ENCODE measurements around the gene RPL4. TPM values are rescaled to one million over a fixed set of nuclear protein-coding genes. Genes with fewer than 3 reads are reported as not detected.

Gene RPL4
- polyA plus RNA-seq, 1 experiment, result 5,001 TPM

DNA sequence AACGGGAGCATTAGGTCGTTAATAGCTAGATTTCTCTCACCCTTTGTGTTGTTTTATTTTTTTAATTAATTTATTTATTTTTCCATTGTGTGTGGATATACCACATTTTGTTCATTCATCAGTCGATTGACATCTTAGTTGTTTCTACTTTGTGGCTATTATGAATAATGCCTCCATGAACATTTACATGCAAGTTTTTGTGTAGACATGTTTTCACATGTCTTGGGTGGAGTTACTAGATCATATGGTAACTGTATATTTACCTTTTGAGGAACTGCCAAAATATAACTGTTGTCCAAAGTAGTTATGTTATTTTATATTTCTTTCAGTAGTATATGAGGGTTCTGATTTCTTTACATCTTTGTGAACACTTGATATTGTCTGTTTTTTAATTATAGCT lies 19.3 kb upstream of the RPL4 start:
- no peak for DNase-seq (ENCODE audit: low read depth, low spot score)
- TF ChIP-seq, protein P1, sequence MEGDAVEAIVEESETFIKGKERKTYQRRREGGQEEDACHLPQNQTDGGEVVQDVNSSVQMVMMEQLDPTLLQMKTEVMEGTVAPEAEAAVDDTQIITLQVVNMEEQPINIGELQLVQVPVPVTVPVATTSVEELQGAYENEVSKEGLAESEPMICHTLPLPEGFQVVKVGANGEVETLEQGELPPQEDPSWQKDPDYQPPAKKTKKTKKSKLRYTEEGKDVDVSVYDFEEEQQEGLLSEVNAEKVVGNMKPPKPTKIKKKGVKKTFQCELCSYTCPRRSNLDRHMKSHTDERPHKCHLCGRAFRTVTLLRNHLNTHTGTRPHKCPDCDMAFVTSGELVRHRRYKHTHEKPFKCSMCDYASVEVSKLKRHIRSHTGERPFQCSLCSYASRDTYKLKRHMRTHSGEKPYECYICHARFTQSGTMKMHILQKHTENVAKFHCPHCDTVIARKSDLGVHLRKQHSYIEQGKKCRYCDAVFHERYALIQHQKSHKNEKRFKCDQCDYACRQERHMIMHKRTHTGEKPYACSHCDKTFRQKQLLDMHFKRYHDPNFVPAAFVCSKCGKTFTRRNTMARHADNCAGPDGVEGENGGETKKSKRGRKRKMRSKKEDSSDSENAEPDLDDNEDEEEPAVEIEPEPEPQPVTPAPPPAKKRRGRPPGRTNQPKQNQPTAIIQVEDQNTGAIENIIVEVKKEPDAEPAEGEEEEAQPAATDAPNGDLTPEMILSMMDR (IDR thresholded peaks at IDR 0.05; ENCODE audit: low read depth, low read length), result no peak
- Histone ChIP-seq H3K27ac (ENCODE audit: low read depth, low read length) (no peak overlapping the region), H3K4me3 (ENCODE audit: low read depth, low read length) (no peak overlapping the region), H3K9me3 (ENCODE audit: control insufficient read depth, insufficient read depth, low read length) (no peaks in the 10 kb centered on the region), H3K27me3 (ENCODE audit: control insufficient read depth, insufficient read depth, low read length) (no peaks in the 10 kb centered on the region)
- POLR2A ChIA-PET, result no interaction called here
- CTCF ChIA-PET, result interaction anchor here (0.7 to 1.0 kb wide), 2 partner anchors 17 to 26 kb away, joined by 3 to 4 read pairs; partner anchors contain the start of gene SNAPC5

DNA sequence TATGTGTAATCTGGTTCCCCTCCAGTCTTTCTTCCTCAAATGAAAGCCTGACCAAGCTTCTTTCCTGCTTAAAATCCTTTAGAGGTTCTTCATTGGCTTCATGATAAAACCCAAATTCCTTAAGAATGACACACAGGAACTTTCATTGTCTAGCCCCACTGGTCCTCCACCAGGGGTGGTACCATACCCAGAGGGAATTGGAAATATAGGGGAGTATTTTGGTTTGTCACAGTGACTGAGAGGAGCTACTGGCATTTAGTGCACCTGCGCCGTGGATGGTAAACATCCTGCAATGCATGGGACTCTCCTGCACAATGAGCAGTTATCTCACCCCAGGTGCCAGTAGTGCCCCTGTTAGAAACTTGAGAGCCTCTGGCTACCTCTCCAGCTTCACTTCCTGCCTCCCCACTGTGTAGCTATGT lies 11.3 kb upstream of the RPL4 start:
- ChIA-PET CTCF (interaction anchor here (0.9 kb wide), 1 partner anchor 18 kb away, joined by 3 read pairs; no protein-coding TSS in a partner anchor), POLR2A (no interaction called here)
- TF ChIP-seq, protein P1 (IDR thresholded peaks at IDR 0.05; ENCODE audit: low read depth, low read length), result no peak
- no peak overlapping the region for H3K4me3 ChIP-seq (ENCODE audit: low read depth, low read length)
- DNase-seq (ENCODE audit: low read depth, low spot score), result no peak
- no peaks in the 10 kb centered on the region for H3K9me3 ChIP-seq (ENCODE audit: control insufficient read depth, insufficient read depth, low read length)
- H3K27ac ChIP-seq (ENCODE audit: low read depth, low read length), result no peak overlapping the region
- no peaks in the 10 kb centered on the region for H3K27me3 ChIP-seq (ENCODE audit: control insufficient read depth, insufficient read depth, low read length)

DNA sequence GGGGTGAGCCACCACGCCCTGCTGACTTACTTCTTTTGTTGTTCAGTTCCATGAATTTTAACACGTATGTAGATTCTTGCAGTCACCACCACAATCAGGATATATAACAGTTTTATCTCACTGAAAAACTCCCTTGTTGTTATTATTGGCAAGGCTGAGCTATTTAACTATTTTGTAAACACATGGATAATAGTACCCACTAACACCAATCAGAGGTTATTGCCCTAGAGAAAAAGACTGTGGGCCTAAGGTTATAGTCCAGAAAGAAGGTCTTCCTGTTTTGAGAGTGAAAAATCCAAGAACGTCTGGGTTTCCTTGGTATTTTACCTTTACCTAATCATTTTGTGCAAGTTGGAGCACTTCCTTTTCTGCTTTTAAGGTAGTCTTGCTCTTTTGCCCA lies 9.9 kb upstream of the RPL4 start:
- ChIA-PET POLR2A (no interaction called here), CTCF (no interaction called here)
- no peak for DNase-seq (ENCODE audit: low read depth, low spot score)
- H3K27me3 ChIP-seq (ENCODE audit: control insufficient read depth, insufficient read depth, low read length), result no peaks in the 10 kb centered on the region
- TF ChIP-seq, protein P1 (IDR thresholded peaks at IDR 0.05; ENCODE audit: low read depth, low read length), result no peak
- no peak overlapping the region for H3K27ac ChIP-seq (ENCODE audit: low read depth, low read length)
- no peak overlapping the region for H3K4me3 ChIP-seq (ENCODE audit: low read depth, low read length)
- no peaks in the 10 kb centered on the region for H3K9me3 ChIP-seq (ENCODE audit: control insufficient read depth, insufficient read depth, low read length)

DNA sequence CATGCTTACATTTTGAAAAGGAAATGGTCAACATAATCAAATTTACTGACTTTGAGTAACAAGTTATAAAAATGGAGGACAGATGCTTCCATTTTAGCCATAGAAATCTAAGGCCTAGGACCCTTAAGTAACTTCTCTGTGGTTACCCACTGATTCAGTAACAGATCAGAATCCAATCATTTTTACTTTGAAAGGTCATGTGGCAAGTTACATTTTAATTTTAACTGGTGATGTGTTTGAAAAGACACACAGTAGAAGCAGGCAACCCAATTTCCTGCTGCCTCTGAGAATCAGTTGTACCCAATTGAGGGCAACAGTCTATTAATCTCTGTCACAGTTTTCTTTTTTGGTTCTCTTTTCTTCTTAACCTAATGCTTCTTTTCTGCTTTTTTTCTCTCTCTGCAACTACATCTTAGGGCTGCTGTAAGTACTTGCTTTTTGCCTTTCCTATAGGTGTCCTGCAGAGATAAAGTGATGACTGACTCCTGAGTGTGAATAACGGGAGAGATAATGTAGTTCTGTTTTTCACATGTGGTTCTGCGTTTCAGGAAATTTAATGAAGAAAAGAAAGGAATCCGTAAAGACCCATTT lies 3.7 kb upstream of the RPL4 start:
- ChIA-PET POLR2A (no interaction called here), CTCF (no interaction called here)
- TF ChIP-seq, protein P1 (IDR thresholded peaks at IDR 0.05; ENCODE audit: low read depth, low read length), result no peak
- H3K27me3 ChIP-seq (ENCODE audit: control insufficient read depth, insufficient read depth, low read length), result no peaks in the 10 kb centered on the region
- no peak for DNase-seq (ENCODE audit: low read depth, low spot score)
- no peaks in the 10 kb centered on the region for H3K9me3 ChIP-seq (ENCODE audit: control insufficient read depth, insufficient read depth, low read length)
- H3K4me3 ChIP-seq (ENCODE audit: low read depth, low read length), result no peak overlapping the region
- no peak overlapping the region for H3K27ac ChIP-seq (ENCODE audit: low read depth, low read length)

DNA sequence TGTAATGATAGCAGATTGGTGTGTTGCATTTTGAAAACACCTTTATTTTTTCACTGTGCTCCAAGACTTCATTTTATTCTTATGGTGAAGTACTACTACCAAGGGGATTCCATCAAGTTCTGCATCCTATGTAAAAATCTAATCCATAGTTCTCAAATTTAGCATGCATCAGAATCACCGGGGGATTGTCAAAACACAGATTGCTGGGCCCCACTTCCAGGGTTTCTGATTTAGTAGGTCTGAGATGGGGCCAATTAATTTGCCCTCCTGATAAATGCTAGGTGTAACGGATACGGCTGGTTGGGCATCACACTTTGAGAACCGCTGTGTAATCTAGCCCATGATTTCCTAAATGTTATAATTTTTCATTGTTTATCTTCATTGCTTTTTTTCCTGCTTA lies 1.2 kb upstream of the RPL4 start:
- POLR2A ChIA-PET, result no interaction called here
- H3K27me3 ChIP-seq (ENCODE audit: control insufficient read depth, insufficient read depth, low read length), result no peaks in the 10 kb centered on the region
- CTCF ChIA-PET, result interaction anchor here (1.9 kb wide), 1 partner anchor 8 kb away, joined by 14 read pairs; the partner anchor contains the start of gene SNAPC5
- TF ChIP-seq, protein P1 (IDR thresholded peaks at IDR 0.05; ENCODE audit: low read depth, low read length), result no peak
- H3K27ac ChIP-seq (ENCODE audit: low read depth, low read length), result no peak overlapping the region
- no peaks in the 10 kb centered on the region for H3K9me3 ChIP-seq (ENCODE audit: control insufficient read depth, insufficient read depth, low read length)
- DNase-seq (ENCODE audit: low read depth, low spot score), result no peak
- H3K4me3 ChIP-seq (ENCODE audit: low read depth, low read length), result peak overlapping the region; percentile 97

Measured in AG04450 (cell line).